Renal pelvis (tissue), 4 donors: Measurements from ENCODE around the gene SLC35E3. TPM values are rescaled to one million over a fixed set of nuclear protein-coding genes. Genes with fewer than 3 reads are reported as not detected.
"Not testable (repeated sequence)": the region's sequence is repeated elsewhere in the genome, so short reads cannot be mapped to it uniquely, and the experiment has no call there.

Source experiments
- DNase-seq: peaks from one replicate; pipeline ENCODE4 v3.0.0-alpha.2; 2013
- polyA plus RNA-seq, 3 donors: library from polyadenylated mRNA; unstranded; fragments of 120-200 nt; gene quantifications; one replicate each; pipeline ENCODE4 v1.2.1, GENCODE V29; 2013; ENCODE audit not compliant: insufficient read length in 3 of 3

Gene SLC35E3
- polyA plus RNA-seq, 3 donors, result 12.8 to 24.0 (median 18.9) TPM

DNA sequence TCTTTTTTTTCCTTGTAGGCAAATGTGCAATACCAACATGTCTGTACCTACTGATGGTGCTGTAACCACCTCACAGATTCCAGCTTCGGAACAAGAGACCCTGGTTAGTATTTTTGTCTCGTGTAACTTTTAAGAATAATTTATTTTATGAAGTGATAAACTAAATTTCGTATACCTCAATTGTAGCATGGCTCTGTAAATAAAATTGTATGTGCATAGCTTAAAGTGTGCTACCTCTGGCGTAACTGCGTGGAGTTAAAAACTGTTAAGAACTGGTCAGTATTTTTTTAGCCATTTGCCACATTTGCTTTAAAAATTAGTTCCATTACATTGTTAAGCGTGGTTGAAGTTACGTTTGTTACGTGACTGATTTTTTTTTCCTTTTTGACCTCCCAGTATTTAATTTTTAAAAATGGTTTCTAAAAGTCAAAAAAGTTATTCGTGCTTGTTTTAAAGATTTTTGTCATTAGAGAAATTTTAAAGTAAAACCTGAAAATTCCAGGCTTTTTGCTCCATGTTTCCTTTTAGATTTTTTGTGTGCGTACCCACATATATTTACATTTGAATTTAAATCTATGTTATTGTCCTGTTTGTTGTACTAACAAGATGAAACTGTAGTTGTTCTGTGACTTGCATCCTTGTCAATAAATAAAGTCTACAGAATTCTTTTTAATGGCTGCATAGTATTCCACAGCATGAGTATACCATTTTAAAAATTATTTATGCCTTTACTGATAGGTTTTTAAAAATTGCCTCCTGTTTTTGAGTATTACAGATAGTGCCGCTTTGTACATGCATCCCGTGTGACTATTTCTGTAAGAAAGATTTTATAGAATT, 63.4 kb downstream of the SLC35E3 start:
- no peak for DNase-seq

DNA sequence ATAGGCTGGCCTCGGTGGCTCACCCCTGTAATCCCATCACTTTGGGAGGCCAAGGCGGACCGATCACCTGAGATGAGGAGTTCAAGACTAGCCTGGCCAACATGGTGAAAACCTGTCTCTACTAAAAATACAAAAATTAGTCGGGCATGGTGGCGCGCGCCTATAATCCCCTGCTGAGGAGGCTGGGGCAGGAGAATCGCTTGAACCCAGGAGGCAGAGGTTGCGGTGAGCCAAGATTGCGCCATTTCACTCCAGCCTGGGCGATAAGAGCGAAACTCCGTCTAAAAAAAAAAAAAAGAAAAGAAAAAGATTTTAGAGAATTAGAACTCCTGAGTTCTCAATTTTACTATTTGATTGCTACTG, 64.0 kb downstream of the SLC35E3 start:
- DNase-seq, result not testable (repeated sequence)

DNA sequence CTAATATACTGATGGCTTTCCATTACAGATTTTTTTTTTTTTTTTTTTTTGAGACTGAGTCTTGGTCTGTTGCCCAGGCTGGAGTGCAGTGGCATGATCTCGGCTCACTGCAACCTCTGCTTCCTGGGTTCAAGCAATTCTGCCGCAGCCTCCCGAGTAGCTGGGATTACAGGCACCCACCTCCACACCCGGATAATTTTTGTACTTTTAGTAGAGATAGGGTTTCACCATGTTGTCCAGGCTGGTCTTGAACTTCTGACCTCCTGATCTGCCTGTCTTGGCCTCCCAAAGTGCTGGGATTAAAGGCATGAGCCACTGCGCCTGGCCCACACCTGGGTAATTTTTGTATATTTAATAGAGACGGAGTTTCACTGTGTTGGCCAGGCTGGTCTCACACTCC, 65.6 kb downstream of the SLC35E3 start:
- not testable (repeated sequence) for DNase-seq

GRCh38 chr12:68812553-68813241, 66.7 kb downstream of the SLC35E3 start:
- no peak for DNase-seq

DNA sequence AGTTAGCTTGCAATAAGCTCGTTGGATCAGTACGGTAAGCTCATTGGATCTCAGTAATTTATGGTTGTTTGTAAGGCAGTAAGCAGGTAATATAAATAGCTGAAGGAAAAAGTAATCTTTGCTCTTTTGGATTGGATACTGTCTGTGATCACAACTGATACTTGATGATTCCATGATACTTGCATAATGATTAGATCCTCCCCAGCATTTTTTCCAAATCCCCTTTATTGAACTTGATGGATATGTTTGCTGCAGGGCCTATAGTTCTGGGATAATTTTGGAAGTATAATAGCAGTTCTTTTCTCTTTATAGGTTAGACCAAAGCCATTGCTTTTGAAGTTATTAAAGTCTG, 67.2 kb downstream of the SLC35E3 start:
- DNase-seq, result no peak

DNA sequence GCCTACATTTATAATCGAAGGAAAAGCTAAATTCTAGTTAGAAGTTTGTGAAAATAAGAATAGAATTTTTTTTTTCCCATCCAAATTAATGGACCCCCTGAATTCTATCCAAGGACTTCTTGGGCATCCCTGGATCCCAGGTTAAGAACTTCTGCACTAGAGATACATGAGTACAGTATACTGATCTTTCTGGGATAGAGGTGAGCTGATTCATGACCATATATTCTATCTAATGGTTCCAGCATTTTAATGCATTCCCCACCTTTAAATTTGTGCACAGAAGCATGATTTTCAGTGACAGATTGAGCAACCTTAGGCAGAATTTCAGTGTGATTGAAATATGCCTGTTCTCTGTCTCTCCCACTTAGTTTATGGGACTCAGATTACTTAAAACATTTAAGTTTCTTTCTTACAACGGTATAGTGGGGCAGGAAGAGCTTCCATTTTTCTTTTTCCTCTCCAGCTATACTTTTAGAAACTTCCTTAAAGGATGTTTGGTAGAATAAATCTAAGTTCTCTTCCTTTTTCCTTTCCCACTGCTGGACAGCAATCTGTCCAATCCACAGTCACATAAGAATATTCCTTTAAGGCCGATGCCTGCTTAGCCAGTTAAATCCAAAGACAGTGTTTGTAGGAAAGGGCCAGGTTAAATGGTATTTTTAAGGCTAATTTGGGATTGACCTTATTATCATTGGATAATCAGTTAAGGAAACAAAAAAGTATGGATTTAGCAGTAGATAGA, 68.7 kb downstream of the SLC35E3 start:
- DNase-seq, result no peak

GRCh38 chr12:68815232-68815927, 69.4 kb downstream of the SLC35E3 start:
- DNase-seq, result no peak

GRCh38 chr12:68815928-68816800, 70.2 kb downstream of the SLC35E3 start:
- no peak for DNase-seq

- not testable (repeated sequence) for DNase-seq
Observed at GRCh38 chr12:68819481-68819880, 73.5 kb downstream of the SLC35E3 start.

DNA sequence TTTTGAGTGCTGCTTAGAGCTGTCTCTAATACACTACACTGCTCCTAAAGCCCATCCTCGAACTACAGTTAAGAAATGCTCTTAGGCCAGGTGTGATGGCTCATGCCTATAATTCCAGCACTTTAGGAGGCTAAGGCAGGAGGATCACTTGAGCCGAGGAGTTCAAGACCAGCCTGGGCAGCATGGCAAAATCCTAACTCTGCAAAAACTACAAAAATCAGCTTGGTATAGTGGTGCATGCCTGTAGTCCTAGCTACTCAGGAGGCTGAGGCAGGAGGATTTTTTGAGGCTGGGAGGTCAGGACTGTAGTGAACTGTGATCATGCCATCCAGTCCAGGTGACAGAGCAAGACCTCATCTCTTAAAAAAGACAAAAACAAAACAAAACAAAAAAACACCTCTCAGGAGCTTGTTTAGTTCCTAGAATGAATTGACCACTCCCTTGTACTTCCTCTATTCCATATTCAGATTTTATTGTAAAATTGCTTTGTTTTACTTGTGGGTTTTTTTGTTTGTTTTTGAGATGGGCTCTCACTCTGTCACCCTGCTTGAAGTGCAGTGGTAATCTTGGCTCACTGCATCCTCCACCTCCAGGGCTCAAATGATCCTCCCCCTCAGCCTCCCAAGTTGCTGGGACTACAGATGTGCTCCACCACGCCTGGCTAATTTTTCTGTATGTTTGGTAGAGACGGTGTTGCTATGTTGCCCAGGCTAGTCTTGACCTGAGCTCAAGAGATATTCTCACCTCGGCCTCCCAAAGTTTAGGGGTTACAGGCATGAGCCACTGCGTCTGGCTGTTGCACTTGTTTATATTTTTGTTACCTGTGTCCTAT, 75.6 kb downstream of the SLC35E3 start:
- DNase-seq, result no peak

DNA sequence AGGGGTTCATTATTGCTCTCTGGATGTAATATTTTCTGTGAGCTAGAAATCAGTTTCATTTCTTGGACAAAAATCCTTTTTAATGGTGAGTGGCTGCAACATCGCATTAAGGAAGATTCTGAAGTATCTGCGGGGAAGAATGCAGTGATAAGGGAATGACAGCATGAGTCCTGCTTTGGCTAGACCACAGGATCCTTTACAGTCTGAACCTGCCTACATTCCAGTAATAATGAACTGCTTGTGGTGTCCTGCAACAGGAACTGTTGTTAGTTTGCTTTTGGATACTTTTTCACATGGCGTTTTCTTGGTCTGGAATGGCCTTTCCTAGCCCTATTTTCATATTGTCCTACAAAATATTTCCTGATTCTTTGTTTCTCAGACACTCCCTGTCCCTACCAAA, 77.7 kb downstream of the SLC35E3 start:
- no peak for DNase-seq

- no peak for DNase-seq
Observed at GRCh38 chr12:68824131-68824530, 78.2 kb downstream of the SLC35E3 start.

DNA sequence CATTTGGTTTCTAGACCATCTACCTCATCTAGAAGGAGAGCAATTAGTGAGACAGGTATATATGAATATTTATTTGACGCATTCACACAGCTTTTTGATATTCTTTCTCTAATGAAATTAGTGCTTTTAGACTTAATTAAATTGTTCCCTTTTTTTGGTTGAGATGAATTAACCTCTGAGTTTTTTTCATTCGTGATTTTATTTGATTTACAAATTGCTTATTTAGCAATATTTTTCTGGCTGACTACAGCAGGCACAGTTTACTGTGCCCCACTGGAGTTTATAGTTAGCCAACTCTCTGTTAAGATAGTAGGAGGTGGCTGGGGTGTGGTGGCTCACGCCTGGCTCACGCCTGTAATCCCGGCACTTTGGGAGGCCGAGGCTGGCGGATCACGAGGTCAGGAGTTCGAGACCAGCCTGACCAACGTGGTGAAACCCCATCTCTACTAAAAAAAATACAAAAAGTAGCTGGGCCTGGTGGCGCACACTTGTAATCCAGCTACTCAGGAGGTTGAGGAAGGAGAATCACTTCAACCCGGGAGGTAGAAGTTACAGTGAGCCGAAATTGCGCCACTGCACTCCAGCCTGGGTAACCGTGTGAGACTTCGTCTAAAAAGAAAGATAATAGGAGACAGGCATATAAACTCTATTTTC, 78.7 kb downstream of the SLC35E3 start:
- no peak for DNase-seq

DNA sequence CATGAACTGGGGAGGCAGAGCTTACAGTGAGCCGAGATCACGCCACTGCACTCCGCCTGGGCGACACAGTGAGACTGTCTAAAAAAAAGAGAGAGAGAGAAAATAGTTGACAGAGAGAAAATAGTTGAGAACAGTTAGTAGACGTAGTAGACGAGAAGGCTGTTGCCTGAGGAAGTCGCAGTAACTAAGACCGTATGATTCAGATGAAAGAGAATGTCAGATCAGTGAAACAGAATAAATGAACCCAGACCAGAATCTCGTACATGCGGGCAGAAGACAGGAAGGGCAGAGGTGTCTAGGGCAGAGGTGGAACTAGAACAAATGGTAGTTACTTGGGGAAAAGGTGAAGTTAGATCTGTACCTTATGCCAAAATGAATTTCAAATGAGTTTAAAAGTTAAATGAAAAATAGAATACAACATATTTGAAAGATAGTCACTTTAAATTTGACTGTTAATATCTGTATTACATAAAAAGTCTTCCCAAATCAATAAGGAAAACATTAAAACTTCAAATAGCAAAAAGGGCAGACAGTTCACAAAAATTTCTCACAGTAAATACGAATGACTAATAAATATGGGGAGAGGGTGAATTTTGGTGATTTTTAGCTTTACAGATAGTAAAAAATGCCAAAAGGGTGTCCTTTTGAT, 79.7 kb downstream of the SLC35E3 start:
- no peak for DNase-seq

GRCh38 chr12:68827895-68828671, 82.1 kb downstream of the SLC35E3 start:
- no peak for DNase-seq

DNA sequence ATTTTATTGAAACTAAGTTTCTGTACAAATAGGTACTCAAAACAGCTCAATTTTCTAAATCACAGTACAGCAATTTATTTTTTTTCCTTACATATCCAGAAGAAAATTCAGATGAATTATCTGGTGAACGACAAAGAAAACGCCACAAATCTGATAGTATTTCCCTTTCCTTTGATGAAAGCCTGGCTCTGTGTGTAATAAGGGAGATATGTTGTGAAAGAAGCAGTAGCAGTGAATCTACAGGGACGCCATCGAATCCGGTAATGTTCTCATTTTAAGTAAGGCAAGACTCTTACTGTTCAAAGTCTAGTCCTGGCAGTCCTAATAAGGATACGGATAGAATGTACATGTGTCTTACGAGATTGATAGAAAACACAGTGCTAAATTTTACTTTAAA, 82.7 kb downstream of the SLC35E3 start:
- DNase-seq, result no peak
